Liver (tissue), 9 donors: Measurements from ENCODE around the gene CUBN. TPM values are rescaled to one million over a fixed set of nuclear protein-coding genes. Genes with fewer than 3 reads are reported as not detected.

Source experiments
- DNase-seq: peaks from one replicate; pipeline ENCODE4 v3.0.0-alpha.2; 2017; ENCODE audit warnings: low spot score
- H3K27ac ChIP-seq, 2 donors: one replicate each; pipeline ENCODE4 v1.7.0; 2013; ENCODE audit warnings: inconsistent platforms in 2 of 2, low read length in 2 of 2, control low read depth in 1 of 2, low read depth in 1 of 2, mild to moderate bottlenecking in 1 of 2
- H3K27me3 ChIP-seq, 4 donors: one replicate each; pipeline versions ENCODE4 v1.6.1 to v1.7.0; 2013; ENCODE audit warnings: low read length in 3 of 4, inconsistent platforms in 1 of 4, mild to moderate bottlenecking in 1 of 4, moderate library complexity in 1 of 4; ENCODE audit not compliant: control insufficient read depth in 4 of 4, insufficient read depth in 4 of 4
- H3K36me3 ChIP-seq, 4 donors: one replicate each; pipeline versions ENCODE4 v1.6.1 to v1.7.0; 2013; ENCODE audit warnings: low read length in 3 of 4, mild to moderate bottlenecking in 3 of 4, low read depth in 1 of 4, moderate library complexity in 1 of 4; ENCODE audit not compliant: control insufficient read depth in 4 of 4, insufficient read depth in 3 of 4
- H3K4me1 ChIP-seq, 4 donors: one replicate each; pipeline versions ENCODE4 v1.6.1 to v1.7.0; 2013; ENCODE audit warnings: low read length in 3 of 4, mild to moderate bottlenecking in 3 of 4, moderate library complexity in 1 of 4; ENCODE audit not compliant: control insufficient read depth in 4 of 4, insufficient read depth in 4 of 4
- H3K4me3 ChIP-seq, 3 donors: one replicate each; pipeline versions ENCODE4 v1.6.1 to v1.7.0; 2013; ENCODE audit warnings: low read length in 3 of 3, control low read depth in 1 of 3, low read depth in 1 of 3, mild to moderate bottlenecking in 1 of 3
- H3K9ac ChIP-seq, 2 donors: one replicate each; pipeline ENCODE4 v1.7.0; 2013; ENCODE audit warnings: low read length in 2 of 2, mild to moderate bottlenecking in 2 of 2, moderate library complexity in 2 of 2, control low read depth in 1 of 2, low read depth in 1 of 2
- H3K9me3 ChIP-seq, 4 donors: one replicate each; pipeline versions ENCODE4 v1.6.1 to v1.7.0; 2013; ENCODE audit warnings: low read length in 3 of 4; ENCODE audit not compliant: control insufficient read depth in 4 of 4
- CTCF ChIP-seq: fragments of 150-350 bp; IDR thresholded peaks from 2 replicates; pipeline ENCODE4 v1.5.1; 2017; ENCODE audit warnings: improper control_type of control experiment, low read depth, low read length; ENCODE audit not compliant: missing input control
- EGR1 ChIP-seq, 2 donors: IDR thresholded peaks; 2 replicates each; pipeline ENCODE4 v1.6.1; 2016 to 2018; ENCODE audit warnings: antibody characterized with exemption in 2 of 2, low read depth in 2 of 2
- FOXA1 ChIP-seq: IDR thresholded peaks from 2 replicates; pipeline ENCODE4 v1.6.1; 2016; ENCODE audit warnings: antibody characterized with exemption
- FOXA2 ChIP-seq: IDR thresholded peaks from 2 replicates; pipeline ENCODE4 v1.6.1; 2016; ENCODE audit warnings: antibody characterized with exemption
- GABPA ChIP-seq, 2 donors: IDR thresholded peaks in 1 of 2; conservative IDR thresholded peaks in 1 of 2; 2 replicates each; pipeline ENCODE4 v1.6.1; 2016; ENCODE audit warnings: antibody characterized with exemption in 2 of 2, mild to moderate bottlenecking in 1 of 2, moderate library complexity in 1 of 2
- HNF4A ChIP-seq, 2 donors: conservative IDR thresholded peaks; 2 replicates each; pipeline ENCODE4 v1.6.1; 2016; ENCODE audit warnings: antibody characterized with exemption in 2 of 2, mild to moderate bottlenecking in 2 of 2
- HNF4G ChIP-seq: IDR thresholded peaks from 2 replicates; pipeline ENCODE4 v1.6.1; 2016; ENCODE audit warnings: antibody characterized with exemption
- JUND ChIP-seq, 2 donors: IDR thresholded peaks; 2 replicates each; pipeline ENCODE4 v1.6.1; 2016; ENCODE audit warnings: antibody characterized with exemption in 2 of 2
- MAX ChIP-seq: IDR thresholded peaks from 2 replicates; pipeline ENCODE4 v1.6.1; 2016; ENCODE audit warnings: antibody characterized with exemption
- NR2F2 ChIP-seq: IDR thresholded peaks from 2 replicates; pipeline ENCODE4 v1.6.1; 2016; ENCODE audit warnings: antibody characterized with exemption
- RAD21 ChIP-seq, 2 donors: IDR thresholded peaks; 2 replicates each; pipeline ENCODE4 v1.6.1; 2016; ENCODE audit warnings: antibody characterized with exemption in 2 of 2, mild to moderate bottlenecking in 2 of 2
- REST ChIP-seq: IDR thresholded peaks from 2 replicates; pipeline ENCODE4 v1.6.1; 2016; ENCODE audit warnings: antibody characterized with exemption, mild to moderate bottlenecking
- RXRA ChIP-seq, 2 donors: IDR thresholded peaks; 2 replicates each; pipeline ENCODE4 v1.6.1; 2017 to 2018; ENCODE audit warnings: antibody characterized with exemption in 2 of 2, mild to moderate bottlenecking in 1 of 2
- SP1 ChIP-seq: IDR thresholded peaks from 2 replicates; pipeline ENCODE4 v1.6.1; 2018; ENCODE audit warnings: antibody characterized with exemption, mild to moderate bottlenecking
- TAF1 ChIP-seq: conservative IDR thresholded peaks from 2 replicates; pipeline ENCODE4 v1.6.1; 2016; ENCODE audit warnings: antibody characterized with exemption, mild to moderate bottlenecking
- YY1 ChIP-seq: IDR thresholded peaks from 2 replicates; pipeline ENCODE4 v1.6.1; 2016; ENCODE audit warnings: antibody characterized with exemption, mild to moderate bottlenecking
- WGBS: extraction: QIAGEN DNeasy Blood & Tissue Kit; methylation state at CpG from one replicate; pipeline ENCODE4 v1.1.7; 2013; 5-methylcytosine and 5-hydroxymethylcytosine counted together
- polyA plus RNA-seq, 2 donors: library from polyadenylated mRNA; stranded (reverse) in 1 of 2; unstranded in 1 of 2; fragments of 200-250 nt in 1 of 2; fragments of >200 nt in 1 of 2; fragmentation: Nextera tagmentation in 1 of 2; extraction: Ambion mirVana in 1 of 2; gene quantifications; one replicate each; pipeline versions ENCODE4 v1.2.1 to v1.2.3, GENCODE V29; 2013 to 2015
- total RNA-seq, 2 donors: library from RNA; depleted of rRNA; stranded (reverse); fragments of >200 nt; gene quantifications; one replicate each; pipeline ENCODE4 v1.2.3, GENCODE V29; 2014
- TF ChIP-seq, protein P1 (sequence below): IDR thresholded peaks from 2 replicates; pipeline ENCODE4 v1.6.1; 2016; ENCODE audit warnings: antibody characterized with exemption
- TF ChIP-seq, protein P2 (sequence below): IDR thresholded peaks from 2 replicates; pipeline ENCODE4 v1.6.1; 2016; ENCODE audit warnings: antibody characterized with exemption
- donor health status: healthy.
- donor health status: healthy.
- donor health status: healthy.
- donor health status: healthy.
- donor health status: healthy.

Gene CUBN
- total and polyA plus RNA-seq, 4 donors: 0.01 to 0.67 (median 0.30) TPM

GRCh38 chr10:17109046-17109445 is 20.6 kb downstream of the CUBN start:
- H3K27ac ChIP-seq: no peak overlapping the region
- DNase-seq: no peak
- H3K4me1 ChIP-seq: no peaks in the 10 kb centered on the region
- 88% methylated on average over 2 of the region's 2 CpGs for WGBS
- no peaks in the 10 kb centered on the region for H3K9me3 ChIP-seq
- no peaks in the 10 kb centered on the region for H3K36me3 ChIP-seq
- no peak overlapping the region for H3K9ac ChIP-seq
- TF ChIP-seq GABPA (IDR thresholded peaks at IDR 0.05 in 1 of 2, conservative IDR thresholded peaks at IDR 0.05 in 1 of 2) (no peak), REST (no peak), NR2F2 (no peak)
- H3K27me3 ChIP-seq: no peaks in the 10 kb centered on the region
- H3K4me3 ChIP-seq: no peak overlapping the region

GRCh38 chr10:17106991-17107390 is 22.6 kb downstream of the CUBN start:
- no peak for DNase-seq
- no peak overlapping the region for H3K9ac ChIP-seq
- H3K36me3 ChIP-seq: no peaks in the 10 kb centered on the region
- no peak overlapping the region for H3K27ac ChIP-seq
- H3K9me3 ChIP-seq: no peaks in the 10 kb centered on the region
- no peaks in the 10 kb centered on the region for H3K4me1 ChIP-seq
- no peak overlapping the region for H3K4me3 ChIP-seq
- no peak for TF ChIP-seq HNF4G
- TF ChIP-seq, protein P1, sequence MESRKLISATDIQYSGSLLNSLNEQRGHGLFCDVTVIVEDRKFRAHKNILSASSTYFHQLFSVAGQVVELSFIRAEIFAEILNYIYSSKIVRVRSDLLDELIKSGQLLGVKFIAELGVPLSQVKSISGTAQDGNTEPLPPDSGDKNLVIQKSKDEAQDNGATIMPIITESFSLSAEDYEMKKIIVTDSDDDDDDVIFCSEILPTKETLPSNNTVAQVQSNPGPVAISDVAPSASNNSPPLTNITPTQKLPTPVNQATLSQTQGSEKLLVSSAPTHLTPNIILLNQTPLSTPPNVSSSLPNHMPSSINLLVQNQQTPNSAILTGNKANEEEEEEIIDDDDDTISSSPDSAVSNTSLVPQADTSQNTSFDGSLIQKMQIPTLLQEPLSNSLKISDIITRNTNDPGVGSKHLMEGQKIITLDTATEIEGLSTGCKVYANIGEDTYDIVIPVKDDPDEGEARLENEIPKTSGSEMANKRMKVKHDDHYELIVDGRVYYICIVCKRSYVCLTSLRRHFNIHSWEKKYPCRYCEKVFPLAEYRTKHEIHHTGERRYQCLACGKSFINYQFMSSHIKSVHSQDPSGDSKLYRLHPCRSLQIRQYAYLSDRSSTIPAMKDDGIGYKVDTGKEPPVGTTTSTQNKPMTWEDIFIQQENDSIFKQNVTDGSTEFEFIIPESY: no peak
- no peak for TF ChIP-seq FOXA1
- TF ChIP-seq MAX: no peak
- no peak for TF ChIP-seq JUND (IDR thresholded peaks at IDR 0.05)
- no peak for TF ChIP-seq SP1
- TF ChIP-seq GABPA (IDR thresholded peaks at IDR 0.05 in 1 of 2, conservative IDR thresholded peaks at IDR 0.05 in 1 of 2): no peak
- TF ChIP-seq RAD21 (IDR thresholded peaks at IDR 0.05): no peak
- TF ChIP-seq RXRA (IDR thresholded peaks at IDR 0.05): no peak
- TF ChIP-seq, protein P2, sequence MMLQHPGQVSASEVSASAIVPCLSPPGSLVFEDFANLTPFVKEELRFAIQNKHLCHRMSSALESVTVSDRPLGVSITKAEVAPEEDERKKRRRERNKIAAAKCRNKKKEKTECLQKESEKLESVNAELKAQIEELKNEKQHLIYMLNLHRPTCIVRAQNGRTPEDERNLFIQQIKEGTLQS: no peak
- no peak for TF ChIP-seq REST
- no peak for TF ChIP-seq YY1
- no peak for TF ChIP-seq EGR1 (IDR thresholded peaks at IDR 0.05; ENCODE audit: low read depth in 2 of 2)
- no peak for TF ChIP-seq NR2F2
- TF ChIP-seq TAF1: no peak
- TF ChIP-seq HNF4A (conservative IDR thresholded peaks at IDR 0.05): no peak
- no peak for TF ChIP-seq CTCF
- TF ChIP-seq FOXA2: no peak
- no peaks in the 10 kb centered on the region for H3K27me3 ChIP-seq
- 89% methylated on average over 5 of the region's 5 CpGs for WGBS
